ENCODE measurements around the gene APOL5.
"Not testable (repeated sequence)": the region's sequence is repeated elsewhere in the genome, so short reads cannot be mapped to it uniquely, and the experiment has no call there.

APOL5 gene

GRCh38 chr22:35717572-35717971, at the start of gene APOL5:
APOL5 (plus strand) TSS chr22:35717872; CDS start chr22:35717872, 0 bp downstream.
- DNase-seq, result no peak

- DNase-seq, result no peak
Measured at GRCh38 chr22:35674335-35674734, 43.3 kb upstream of the APOL5 start.

- not testable (repeated sequence) for DNase-seq
Measured at GRCh38 chr22:35676065-35676464, 41.6 kb upstream of the APOL5 start.

GRCh38 chr22:35677460-35678187, 40.0 kb upstream of the APOL5 start:
- DNase-seq, result no peak

- no peak for DNase-seq
Measured at GRCh38 chr22:35678836-35679235, 38.8 kb upstream of the APOL5 start.

GRCh38 chr22:35679492-35679891, 38.2 kb upstream of the APOL5 start:
- DNase-seq, result not testable (repeated sequence)

- DNase-seq, result no peak
Measured at GRCh38 chr22:35681454-35682052, 36.1 kb upstream of the APOL5 start.

- DNase-seq, result no peak
Measured at GRCh38 chr22:35683560-35683959, 34.1 kb upstream of the APOL5 start.

GRCh38 chr22:35684270-35684700, 33.4 kb upstream of the APOL5 start:
- DNase-seq, result peak in 30 of 58 donors; percentile 1 to 64 (median 18)

GRCh38 chr22:35684732-35685131, 32.9 kb upstream of the APOL5 start:
- DNase-seq, result no peak

- no peak for DNase-seq
Measured at GRCh38 chr22:35685731-35686130, 31.9 kb upstream of the APOL5 start.

- DNase-seq, result no peak
Measured at GRCh38 chr22:35686298-35686697, 31.4 kb upstream of the APOL5 start.

GRCh38 chr22:35687461-35687860, 30.2 kb upstream of the APOL5 start:
- DNase-seq, result no peak

GRCh38 chr22:35688913-35689675, 28.6 kb upstream of the APOL5 start:
- DNase-seq, result no peak

- no peak for DNase-seq
Measured at GRCh38 chr22:35690001-35690400, 27.7 kb upstream of the APOL5 start.

GRCh38 chr22:35695202-35695601, 22.5 kb upstream of the APOL5 start:
- no peak for DNase-seq

- no peak for DNase-seq
Measured at GRCh38 chr22:35697142-35697541, 20.5 kb upstream of the APOL5 start.

GRCh38 chr22:35699852-35700251, 17.8 kb upstream of the APOL5 start:
- DNase-seq, result not testable (repeated sequence)

- DNase-seq, result no peak
Measured at GRCh38 chr22:35703861-35704584, 13.6 kb upstream of the APOL5 start.

- no peak for DNase-seq
Measured at GRCh38 chr22:35705141-35705540, 12.5 kb upstream of the APOL5 start.

GRCh38 chr22:35708453-35708852, 9.2 kb upstream of the APOL5 start:
- DNase-seq, result no peak

- DNase-seq, result no peak
Measured at GRCh38 chr22:35708917-35709316, 8.8 kb upstream of the APOL5 start.
